Activated CD4-positive, alpha-beta memory T cell treated with anti-CD3 and anti-CD28 coated beads for 36 hours (primary cell): ENCODE measurements around the gene CCDC142. TPM values are rescaled to one million over a fixed set of nuclear protein-coding genes. Genes with fewer than 3 reads are reported as not detected.
A peak's percentile ranks its signal among the peaks of the same experiment; 100 is the strongest.
"Not testable (repeated sequence)": the region's sequence is repeated elsewhere in the genome, so short reads cannot be mapped to it uniquely, and the experiment has no call there.

Experiments used
- CTCF ChIA-PET: fragments of 350-600 bp; sonication (Branson Sonifier 250); formaldehyde crosslinking; loops from one replicate; lab custom pipeline; 2021; ENCODE audit warnings: antibody characterized with exemption, inconsistent platforms; lab: Charles Lee
- POLR2A ChIA-PET: fragments of 350-600 bp; sonication (Branson Sonifier 250); formaldehyde crosslinking; loops from one replicate; lab custom pipeline; 2021; ENCODE audit warnings: antibody characterized with exemption; lab: Charles Lee
- DNase-seq: peaks from one replicate; pipeline ENCODE4 v3.0.0-alpha.2; 2020
- H3K27ac Mint-ChIP-seq: one replicate; pipeline ENCODE4 v1.8.0; 2021; ENCODE audit warnings: mixed read lengths
- H3K27me3 Mint-ChIP-seq: one replicate; pipeline ENCODE4 v1.8.0; 2021; ENCODE audit warnings: mixed read lengths
- H3K36me3 Mint-ChIP-seq: one replicate; pipeline ENCODE4 v1.8.0; 2021; ENCODE audit warnings: mixed read lengths
- H3K4me1 Mint-ChIP-seq: one replicate; pipeline ENCODE4 v1.8.0; 2021; ENCODE audit warnings: low read depth, mixed read lengths
- H3K4me3 Mint-ChIP-seq: one replicate; pipeline ENCODE4 v1.8.0; 2021; ENCODE audit warnings: mild to moderate bottlenecking, mixed read lengths
- H3K9me3 Mint-ChIP-seq: one replicate; pipeline ENCODE4 v1.8.0; 2021; ENCODE audit warnings: mixed read lengths
- intact Hi-C: fragments of 100-400 bp; cut with micrococcal nuclease; formaldehyde crosslinking; loops from one replicate; pipeline ENCODE4 v1.15.1; 2023
- total RNA-seq, 2 experiments: library from RNA; stranded (reverse); gene quantifications; one replicate each; pipeline ENCODE4 v1.2.3, GENCODE V29; 2021

Gene CCDC142
- total RNA-seq, 2 experiments from 2014 or later = 10.1 to 10.8 TPM

- Mint-ChIP-seq H3K4me3 (peak overlapping the region; percentile 100), H3K9me3 (no peaks in the 10 kb centered on the region), H3K27me3 (no peaks in the 10 kb centered on the region), H3K36me3 (peaks cover 24% of the 10 kb centered on the region), H3K4me1 (peaks cover 35% of the 10 kb centered on the region), H3K27ac (no peak overlapping the region)
- intact Hi-C loops = no loop called here
- no peak for DNase-seq
- ChIA-PET CTCF (interaction anchor here (0.6 to 8.8 kb wide), 11 partner anchors 8 to 270 kb away, joined by 3 to 145 read pairs (median 7); partner anchors contain the start of genes AUP1, HTRA2, INO80B and MRPL53), POLR2A (interaction anchor here (0.5 to 3.6 kb wide), 11 partner anchors 9 to 104 kb away, joined by 3 to 31 read pairs (median 3); partner anchors contain the start of genes AUP1, HTRA2, INO80B and MRPL53)
Observed at GRCh38 chr2:74481431-74481830, 1.4 kb downstream of the CCDC142 start.

- Mint-ChIP-seq H3K27me3 (no peaks in the 10 kb centered on the region), H3K27ac (no peak overlapping the region), H3K9me3 (no peaks in the 10 kb centered on the region), H3K4me1 (peaks cover 23% of the 10 kb centered on the region), H3K36me3 (peaks cover 28% of the 10 kb centered on the region), H3K4me3 (no peak overlapping the region)
- ChIA-PET CTCF (interaction anchor here (1.0 to 4.8 kb wide), 5 partner anchors 8 to 241 kb away, joined by 3 to 47 read pairs (median 4); partner anchors contain the start of genes CCDC142, MOGS and TTC31), POLR2A (interaction anchor here (1.0 kb wide), 1 partner anchor 16 kb away, joined by 3 read pairs; the partner anchor contains the start of gene WBP1)
- intact Hi-C loops = no loop called here
- DNase-seq = no peak
Observed at GRCh38 chr2:74474899-74475298, 7.9 kb downstream of the CCDC142 start.

- POLR2A ChIA-PET = no interaction called here
- intact Hi-C loops = no loop called here
- no peaks in the 10 kb centered on the region for H3K9me3 Mint-ChIP-seq
- CTCF ChIA-PET = interaction anchor here (0.9 to 4.8 kb wide), 5 partner anchors 8 to 241 kb away, joined by 3 to 47 read pairs (median 3); partner anchors contain the start of genes CCDC142 and TTC31
- peaks cover 25% of the 10 kb centered on the region for H3K36me3 Mint-ChIP-seq
- H3K27me3 Mint-ChIP-seq = no peaks in the 10 kb centered on the region
- peaks cover 23% of the 10 kb centered on the region for H3K4me1 Mint-ChIP-seq
- H3K27ac Mint-ChIP-seq = no peak overlapping the region
- no peak overlapping the region for H3K4me3 Mint-ChIP-seq
- DNase-seq = no peak
Observed at GRCh38 chr2:74474481-74474880, 8.3 kb downstream of the CCDC142 start.

GRCh38 chr2:74472945-74473258, 9.9 kb downstream of the CCDC142 start:
- CTCF ChIA-PET = interaction anchor here (1.2 to 4.8 kb wide), 3 partner anchors 10 to 82 kb away, joined by 3 to 47 read pairs (median 5); partner anchors contain the start of genes CCDC142, TTC31 and WBP1
- POLR2A ChIA-PET = interaction anchor here (1.0 to 2.4 kb wide), 5 partner anchors 9 to 57 kb away, joined by 3 to 23 read pairs (median 7); partner anchors contain the start of genes AUP1, CCDC142, HTRA2 and INO80B

GRCh38 chr2:74472086-74472944, 10.5 kb downstream of the CCDC142 start, which contains the start of gene MRPL53:
MRPL53 (minus strand) TSS chr2:74472680; CDS start chr2:74472660, 20 bp downstream.
- CTCF ChIA-PET = interaction anchor here (1.2 to 4.8 kb wide), 4 partner anchors 10 to 81 kb away, joined by 3 to 47 read pairs (median 8); partner anchors contain the start of genes CCDC142, TTC31 and WBP1
- intact Hi-C loops = loop anchor here (1.0 to 2.0 kb wide), 3 partner anchors 10 to 56 kb away; partner anchors contain the start of genes AUP1, CCDC142, HTRA2 and WBP1

More at GRCh38 chr2:74472945-74473258, 9.9 kb downstream of the CCDC142 start:
- H3K4me1 Mint-ChIP-seq = peaks cover 19% of the 10 kb centered on the region
- H3K36me3 Mint-ChIP-seq = peaks cover 22% of the 10 kb centered on the region
- H3K27me3 Mint-ChIP-seq = no peaks in the 10 kb centered on the region
- intact Hi-C loops = loop anchor here (1.0 to 2.0 kb wide), 3 partner anchors 9 to 56 kb away; partner anchors contain the start of genes AUP1, CCDC142, HTRA2 and WBP1
- H3K27ac Mint-ChIP-seq = peak overlapping the region; percentile 96
- H3K4me3 Mint-ChIP-seq = peak overlapping the region; percentile 96
- no peaks in the 10 kb centered on the region for H3K9me3 Mint-ChIP-seq
- DNase-seq = no peak

GRCh38 chr2:74471332-74472065, 11.3 kb downstream of the CCDC142 start:
- ChIA-PET CTCF (interaction anchor here (1.2 to 4.8 kb wide), 2 partner anchors 11 to 13 kb away, joined by 11 to 47 read pairs; partner anchors contain the start of genes CCDC142, TTC31 and WBP1), POLR2A (interaction anchor here (0.6 to 2.4 kb wide), 3 partner anchors 10 to 95 kb away, joined by 3 to 23 read pairs (median 20); partner anchors contain the start of genes CCDC142, TTC31 and WBP1)
- Mint-ChIP-seq H3K9me3 (no peaks in the 10 kb centered on the region), H3K27me3 (no peaks in the 10 kb centered on the region), H3K36me3 (peaks cover 22% of the 10 kb centered on the region), H3K27ac (peak overlapping the region; percentile 96), H3K4me1 (peaks cover 19% of the 10 kb centered on the region), H3K4me3 (peak overlapping the region; percentile 96)
- intact Hi-C loops = loop anchor here (1.0 to 2.0 kb wide), 3 partner anchors 11 to 57 kb away; partner anchors contain the start of genes AUP1, CCDC142, HTRA2 and WBP1
- DNase-seq = no peak

More at GRCh38 chr2:74472086-74472944, 10.5 kb downstream of the CCDC142 start, which contains the start of gene MRPL53:
- no peaks in the 10 kb centered on the region for H3K27me3 Mint-ChIP-seq
- H3K27ac Mint-ChIP-seq = peak within 1 kb of the TSS; percentile 96
- DNase-seq = peak; percentile 96
- peak within 1 kb of the TSS; percentile 96 for H3K4me3 Mint-ChIP-seq
- H3K4me1 Mint-ChIP-seq = peaks cover 19% of the 10 kb centered on the region
- peaks cover 22% of the 10 kb centered on the region for H3K36me3 Mint-ChIP-seq
- POLR2A ChIA-PET = interaction anchor here (1.0 to 2.4 kb wide), 5 partner anchors 10 to 58 kb away, joined by 3 to 23 read pairs (median 7); partner anchors contain the start of genes AUP1, CCDC142, HTRA2 and INO80B
- no peaks in the 10 kb centered on the region for H3K9me3 Mint-ChIP-seq

GRCh38 chr2:74470742-74471141, 12.1 kb downstream of the CCDC142 start:
- H3K9me3 Mint-ChIP-seq, intact Hi-C loops, DNase-seq, H3K27me3 Mint-ChIP-seq: not testable (repeated sequence)
- POLR2A ChIA-PET = interaction anchor here (2.4 kb wide), 1 partner anchor 12 kb away, joined by 20 read pairs; the partner anchor contains the start of gene WBP1
- peaks cover 21% of the 10 kb centered on the region for H3K36me3 Mint-ChIP-seq
- H3K27ac Mint-ChIP-seq = peak overlapping the region; percentile 71
- peaks cover 22% of the 10 kb centered on the region for H3K4me1 Mint-ChIP-seq
- CTCF ChIA-PET = interaction anchor here (1.2 to 4.8 kb wide), 2 partner anchors 12 to 13 kb away, joined by 11 to 47 read pairs; partner anchors contain the start of genes CCDC142, TTC31 and WBP1
- peak overlapping the region; percentile 35 for H3K4me3 Mint-ChIP-seq

- Mint-ChIP-seq H3K9me3 (no peaks in the 10 kb centered on the region), H3K27ac (peak overlapping the region; percentile 72), H3K27me3 (no peaks in the 10 kb centered on the region), H3K4me3 (peak overlapping the region; percentile 98), H3K4me1 (peaks cover 27% of the 10 kb centered on the region), H3K36me3 (peaks cover 15% of the 10 kb centered on the region)
- ChIA-PET CTCF (interaction anchor here (1.0 to 1.8 kb wide), 4 partner anchors 9 to 67 kb away, joined by 3 to 10 read pairs (median 4); partner anchors contain the start of genes CCDC142 and TTC31), POLR2A (interaction anchor here (0.8 kb wide), 1 partner anchor 43 kb away, joined by 3 read pairs; no protein-coding TSS in a partner anchor)
- no peak for DNase-seq
- intact Hi-C loops = no loop called here
Observed at GRCh38 chr2:74464406-74464805, 18.4 kb downstream of the CCDC142 start.

- intact Hi-C loops = no loop called here
- Mint-ChIP-seq H3K4me3 (peak overlapping the region; percentile 41), H3K27me3 (peaks cover 2% of the 10 kb centered on the region), H3K36me3 (peaks cover 17% of the 10 kb centered on the region), H3K9me3 (no peaks in the 10 kb centered on the region), H3K27ac (no peak overlapping the region), H3K4me1 (peaks cover 37% of the 10 kb centered on the region)
- CTCF ChIA-PET = no interaction called here
- POLR2A ChIA-PET = no interaction called here
- no peak for DNase-seq
Observed at GRCh38 chr2:74462786-74463105, 20.1 kb downstream of the CCDC142 start.

- intact Hi-C loops = no loop called here
- peaks cover 37% of the 10 kb centered on the region for H3K4me1 Mint-ChIP-seq
- POLR2A ChIA-PET = no interaction called here
- CTCF ChIA-PET = interaction anchor here (0.7 kb wide), 1 partner anchor 67 kb away, joined by 3 read pairs; no protein-coding TSS in a partner anchor
- no peak overlapping the region for H3K4me3 Mint-ChIP-seq
- H3K36me3 Mint-ChIP-seq = peaks cover 17% of the 10 kb centered on the region
- no peaks in the 10 kb centered on the region for H3K9me3 Mint-ChIP-seq
- peaks cover 2% of the 10 kb centered on the region for H3K27me3 Mint-ChIP-seq
- no peak for DNase-seq
- H3K27ac Mint-ChIP-seq = no peak overlapping the region
Observed at GRCh38 chr2:74462054-74462785, 20.6 kb downstream of the CCDC142 start.
